Mesodermal cell (in vitro differentiated cells): ENCODE data around the gene RNF168.
"Not testable (repeated sequence)": the region's sequence is repeated elsewhere in the genome, so short reads cannot be mapped to it uniquely, and the experiment has no call there.

ENCODE experiments used
- H3K27ac ChIP-seq: 2 replicates; pipeline ENCODE4 v1.7.0; 2013; ENCODE audit warnings: mild to moderate bottlenecking, low read depth, low read length, moderate library complexity; ENCODE audit not compliant: severe bottlenecking
- H3K36me3 ChIP-seq: 2 replicates; pipeline ENCODE4 v1.7.1; 2013; ENCODE audit warnings: mild to moderate bottlenecking, low read length, moderate library complexity; ENCODE audit not compliant: control insufficient read depth, insufficient read depth
- H3K4me1 ChIP-seq: one replicate; pipeline ENCODE4 v1.7.1; 2013; ENCODE audit warnings: mild to moderate bottlenecking, low read length; ENCODE audit not compliant: insufficient read depth, control insufficient read depth, poor library complexity, severe bottlenecking
- H3K4me3 ChIP-seq: 2 replicates; pipeline ENCODE4 v1.7.0; 2013; ENCODE audit warnings: low read length, control low read depth, mild to moderate bottlenecking; ENCODE audit not compliant: insufficient read depth, poor library complexity, severe bottlenecking; ENCODE audit errors: extremely low read depth
- H3K9me3 ChIP-seq: 2 replicates; pipeline ENCODE4 v1.7.1; 2013; ENCODE audit warnings: mild to moderate bottlenecking, low read length, moderate library complexity; ENCODE audit not compliant: control insufficient read depth
- WGBS, 2 experiments: methylation state at CpG; one replicate each; pipeline ENCODE4 v1.1.5; 2013; ENCODE audit warnings: missing lambda C conversion rate in 2 of 2; ENCODE audit not compliant: insufficient coverage in 2 of 2; 5-methylcytosine and 5-hydroxymethylcytosine counted together

Gene RNF168

DNA sequence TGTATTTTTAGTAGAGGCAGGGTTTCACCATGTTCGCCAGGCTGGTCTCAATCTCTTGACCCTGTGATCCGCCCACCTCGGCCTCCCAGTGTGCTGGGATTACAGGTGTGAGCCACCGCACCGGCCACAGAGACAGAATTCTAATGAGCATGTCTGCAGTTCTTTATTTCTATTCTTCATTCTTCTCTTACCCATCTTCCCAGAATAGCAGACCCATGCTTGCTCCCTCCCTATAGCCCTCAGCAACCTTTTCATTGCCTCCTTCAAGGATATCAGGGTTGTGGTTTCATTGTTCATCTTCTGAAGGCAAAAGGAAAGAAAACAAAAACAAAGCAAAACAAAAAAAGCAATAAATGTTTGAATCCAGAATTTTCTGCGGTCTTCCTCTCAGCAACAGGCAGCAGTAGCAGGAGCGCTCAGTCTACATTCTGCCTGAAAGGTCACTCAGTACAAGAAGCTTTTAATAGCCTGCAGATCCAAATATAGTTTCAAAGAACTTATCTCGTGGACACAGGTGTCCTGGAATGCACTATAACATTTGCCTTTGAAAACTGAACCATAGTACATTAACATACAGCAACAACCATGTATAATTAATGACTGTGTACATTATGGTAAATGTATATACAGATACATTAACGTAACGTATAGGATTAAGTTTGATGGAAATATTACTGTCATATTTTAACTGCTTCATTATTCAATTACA, 11.5 kb upstream of the RNF168 start, which contains the start of gene SMCO1:
TSS of gene SMCO1 (minus strand) at position 434 of the 709 bp plus-strand sequence. CDS start at position 297, 137 bp downstream.
- WGBS, 2 experiments = 88 to 96% methylated on average over 7 of the region's 10 CpGs
- H3K9me3 ChIP-seq = peaks cover 32% of the 10 kb centered on the region
- peaks cover 4% of the 10 kb centered on the region for H3K4me1 ChIP-seq
- no peak within 1 kb of the TSS for H3K27ac ChIP-seq
- no peak within 1 kb of the TSS for H3K4me3 ChIP-seq
- H3K36me3 ChIP-seq = no peaks in the 10 kb centered on the region

DNA sequence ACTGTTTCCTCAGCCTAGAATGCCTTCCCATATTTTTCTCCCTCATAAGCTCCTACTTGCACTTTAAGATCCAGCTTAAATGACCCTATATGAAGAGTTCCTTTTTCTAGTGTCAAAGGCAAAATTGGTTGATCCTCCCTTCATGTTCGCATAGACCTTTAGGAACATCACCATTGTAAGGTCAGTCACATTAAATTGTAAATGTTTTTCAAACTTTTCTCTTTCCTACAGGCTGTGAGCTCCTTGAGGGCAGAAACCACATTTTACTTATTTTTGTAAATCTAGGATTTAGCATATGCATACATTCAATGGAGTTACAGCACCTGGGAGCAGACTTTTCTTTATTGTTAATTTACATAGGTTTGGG, 10.8 kb upstream of the RNF168 start:
- no peak overlapping the region for H3K27ac ChIP-seq
- H3K4me3 ChIP-seq = no peak overlapping the region
- no peaks in the 10 kb centered on the region for H3K36me3 ChIP-seq
- 100% methylated on average over 1 of the region's 1 CpG; no CpG with 5 or more reads in 1 of the 2 experiments for WGBS, 2 experiments
- H3K9me3 ChIP-seq = peaks cover 24% of the 10 kb centered on the region
- H3K4me1 ChIP-seq = peaks cover 4% of the 10 kb centered on the region

DNA sequence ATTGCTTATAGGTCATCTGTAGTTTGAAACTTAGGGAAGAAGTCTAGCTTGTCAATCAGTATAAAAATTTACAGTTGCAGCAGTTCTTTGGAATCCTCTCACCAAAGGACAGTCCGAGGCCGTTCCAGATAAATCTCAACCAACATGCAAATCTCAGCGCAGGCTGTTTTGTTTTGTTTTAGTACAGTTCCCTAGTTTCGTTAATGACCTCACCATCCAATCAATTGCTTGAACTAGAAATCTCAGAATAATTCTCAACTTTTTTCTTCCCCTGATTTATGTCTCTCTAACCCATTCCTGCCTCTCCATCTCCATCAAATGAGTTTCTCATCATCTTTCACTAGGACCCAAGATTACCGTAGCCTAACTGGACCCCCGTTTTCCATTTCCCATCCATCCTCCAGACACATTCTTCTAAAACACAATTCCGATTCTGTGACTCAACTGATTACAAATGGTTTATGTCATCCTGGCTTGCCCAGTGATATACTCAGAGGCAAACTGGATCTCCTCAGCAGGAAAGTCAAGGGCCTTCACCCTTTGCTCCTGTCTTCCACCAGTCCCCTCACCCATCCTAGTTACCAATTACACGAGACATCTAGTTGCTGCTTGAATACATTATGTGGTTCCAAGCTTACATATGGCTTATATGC, 10.3 kb upstream of the RNF168 start:
- Histone ChIP-seq H3K9me3 (peaks cover 20% of the 10 kb centered on the region), H3K27ac (no peak overlapping the region), H3K4me3 (no peak overlapping the region), H3K4me1 (peaks cover 4% of the 10 kb centered on the region), H3K36me3 (no peaks in the 10 kb centered on the region)
- 90% methylated on average over 6 to 7 of the region's 8 CpGs for WGBS, 2 experiments

DNA sequence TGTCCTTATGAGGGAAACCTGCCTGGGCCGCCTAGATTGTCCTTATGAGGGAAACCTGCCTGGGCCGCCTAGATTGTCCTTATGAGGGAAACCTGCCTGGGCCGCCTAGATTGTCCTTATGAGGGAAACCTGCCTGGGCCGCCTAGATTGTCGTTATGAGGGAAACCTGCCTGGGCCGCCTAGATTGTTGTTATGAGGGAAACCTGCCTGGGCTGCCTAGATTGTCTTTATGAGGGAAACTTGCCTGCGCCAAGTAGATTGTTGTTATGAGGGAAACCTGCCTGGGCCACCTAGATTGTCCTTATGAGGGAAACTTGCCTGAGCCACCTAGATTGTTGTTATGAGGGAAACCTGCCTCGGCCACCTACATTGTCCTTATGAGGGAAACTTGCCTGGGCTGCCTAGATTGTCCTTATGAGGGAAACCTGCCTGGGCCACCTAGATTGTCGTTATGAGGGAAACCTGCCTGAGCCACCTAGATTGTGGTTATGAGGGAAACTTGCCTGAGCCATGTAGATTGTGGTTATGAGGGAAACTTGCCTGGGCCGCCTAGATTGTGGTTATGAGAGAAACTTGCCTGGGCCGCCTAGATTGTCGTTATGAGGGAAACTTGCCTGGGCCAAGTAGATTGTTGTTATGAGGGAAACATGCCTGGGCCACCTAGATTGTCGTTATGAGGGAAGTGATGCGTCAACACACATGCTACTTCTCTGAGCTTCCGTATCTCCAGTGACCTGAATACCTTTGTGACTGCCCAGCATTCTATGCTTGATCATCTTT, 8.3 kb upstream of the RNF168 start:
- peaks cover 11% of the 10 kb centered on the region for H3K9me3 ChIP-seq
- not testable (repeated sequence) for H3K4me1 ChIP-seq, H3K4me3 ChIP-seq, H3K27ac ChIP-seq, H3K36me3 ChIP-seq
- 93% methylated on average over 13 of the region's 15 CpGs for WGBS, 2 experiments

DNA sequence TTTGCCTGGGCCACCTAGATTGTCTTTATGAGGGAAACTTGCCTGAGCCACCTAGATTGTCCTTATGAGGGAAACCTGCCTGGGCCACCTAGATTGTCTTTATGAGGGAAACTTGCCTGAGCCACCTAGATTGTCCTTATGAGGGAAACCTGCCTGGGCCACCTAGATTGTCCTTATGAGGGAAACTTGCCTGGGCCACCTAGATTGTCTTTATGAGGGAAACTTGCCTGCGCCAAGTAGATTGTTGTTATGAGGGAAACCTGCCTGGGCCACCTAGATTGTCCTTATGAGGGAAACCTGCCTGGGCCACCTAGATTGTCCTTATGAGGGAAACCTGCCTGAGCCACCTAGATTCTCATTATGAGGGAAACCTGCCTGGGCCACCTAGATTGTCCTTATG, 7.5 kb upstream of the RNF168 start:
- peaks cover 12% of the 10 kb centered on the region for H3K9me3 ChIP-seq
- H3K4me1 ChIP-seq, H3K27ac ChIP-seq, H3K4me3 ChIP-seq, H3K36me3 ChIP-seq: not testable (repeated sequence)
- 100% methylated on average over 1 of the region's 1 CpG for WGBS, 2 experiments

DNA sequence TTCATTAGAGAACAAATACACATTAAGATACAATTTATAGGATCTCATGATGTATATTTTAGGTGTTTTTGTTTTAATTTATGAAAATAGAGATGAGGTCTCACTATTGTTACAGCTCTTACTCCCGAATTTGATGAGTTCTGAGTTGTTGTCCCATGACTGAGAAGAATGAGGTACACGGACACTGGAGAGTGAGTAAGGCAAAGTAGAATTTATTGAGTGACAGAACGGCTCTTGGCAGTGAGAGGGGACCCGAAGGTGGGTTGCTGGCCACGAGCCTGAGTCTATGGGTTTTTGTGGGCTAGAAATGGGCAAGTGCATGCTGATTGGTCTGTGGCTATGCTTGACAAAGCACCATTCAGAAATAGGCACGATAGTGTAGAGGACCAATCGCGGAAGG, 3.1 kb upstream of the RNF168 start:
- Histone ChIP-seq H3K4me3 (no peak overlapping the region), H3K9me3 (peaks cover 11% of the 10 kb centered on the region), H3K36me3 (no peaks in the 10 kb centered on the region), H3K4me1 (peaks cover 6% of the 10 kb centered on the region), H3K27ac (no peak overlapping the region)
- WGBS, 2 experiments = 91 to 93% methylated on average over 8 of the region's 8 CpGs

DNA sequence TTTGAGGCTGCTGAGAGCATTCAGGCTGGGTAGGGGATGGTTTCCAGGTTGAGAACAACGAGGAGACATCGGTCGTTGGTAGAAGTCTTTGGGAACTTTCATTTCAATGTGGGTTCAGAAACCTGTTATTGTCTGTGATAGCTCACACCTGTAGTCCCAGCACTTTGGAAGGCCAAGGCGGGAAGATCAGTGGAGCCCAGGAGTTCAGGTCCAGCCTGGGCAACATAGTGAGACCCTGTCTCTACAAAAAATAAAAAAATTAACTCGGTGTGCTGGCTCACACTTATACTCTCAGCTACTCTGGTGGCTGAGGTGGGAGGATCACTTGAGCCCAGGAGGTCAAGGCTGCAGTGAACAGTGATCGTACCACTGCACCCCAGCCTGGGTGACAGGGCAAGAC, 988 bp upstream of the RNF168 start:
- whole genome bisulfite sequencing, 2 experiments = 97 to 100% methylated on average over 5 to 6 of the region's 6 CpGs
- no peak overlapping the region for H3K27ac ChIP-seq

DNA sequence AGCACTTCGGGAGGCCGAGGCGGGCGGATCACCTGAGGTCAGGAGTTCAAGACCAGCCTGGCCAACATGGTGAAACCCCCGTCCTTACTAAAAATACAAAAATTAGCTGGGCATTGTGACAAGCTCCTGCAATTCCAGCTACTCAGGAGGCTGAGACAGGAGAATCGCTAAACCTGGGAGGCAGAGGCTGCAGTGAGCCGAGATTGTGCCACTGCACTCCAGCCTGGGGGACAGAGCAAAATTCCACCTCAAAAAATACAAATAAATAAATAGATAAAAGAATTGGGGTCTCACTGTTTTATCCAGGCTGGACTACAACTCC, 470 bp upstream of the RNF168 start:
- 45 to 62% methylated on average over 5 to 6 of the region's 7 CpGs for WGBS, 2 experiments
- peak overlapping the region; percentile 92 for H3K27ac ChIP-seq
- not testable (repeated sequence) for H3K4me1 ChIP-seq
- H3K36me3 ChIP-seq = peaks cover 16% of the 10 kb centered on the region
- H3K9me3 ChIP-seq = peaks cover 11% of the 10 kb centered on the region
- peak overlapping the region; percentile 97 for H3K4me3 ChIP-seq

More for the DNA sequence above, 988 bp upstream of the RNF168 start:
- peaks cover 12% of the 10 kb centered on the region for H3K36me3 ChIP-seq
- H3K4me3 ChIP-seq = no peak overlapping the region
- peaks cover 11% of the 10 kb centered on the region for H3K9me3 ChIP-seq
- peaks cover 8% of the 10 kb centered on the region for H3K4me1 ChIP-seq

DNA sequence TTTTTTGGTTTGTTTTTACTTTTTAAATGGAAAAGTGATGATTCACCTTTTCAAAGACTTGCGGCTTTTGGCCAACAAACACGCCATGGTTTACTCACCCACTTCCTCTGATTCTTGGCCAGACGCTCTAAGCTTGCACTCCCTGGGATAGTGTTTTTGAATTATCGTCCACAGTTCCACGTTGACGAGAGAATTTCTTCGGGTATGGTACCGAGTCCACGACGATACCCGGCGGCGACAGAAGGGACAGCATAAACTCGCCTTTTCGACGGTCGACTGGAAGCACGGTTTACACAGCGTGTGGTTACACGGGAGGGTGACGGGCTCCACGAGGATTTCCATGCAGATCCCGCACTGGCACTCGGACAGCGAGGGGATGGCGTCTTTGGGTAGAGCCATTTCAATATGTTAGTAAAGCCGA, 783 bp downstream of the RNF168 start:
- H3K27ac ChIP-seq = peak overlapping the region; percentile 92
- peaks cover 8% of the 10 kb centered on the region for H3K4me1 ChIP-seq
- WGBS, 2 experiments = 0 to 1% methylated on average over 24 to 26 of the region's 27 CpGs
- H3K36me3 ChIP-seq = peaks cover 26% of the 10 kb centered on the region
- peak overlapping the region; percentile 97 for H3K4me3 ChIP-seq
- peaks cover 11% of the 10 kb centered on the region for H3K9me3 ChIP-seq

DNA sequence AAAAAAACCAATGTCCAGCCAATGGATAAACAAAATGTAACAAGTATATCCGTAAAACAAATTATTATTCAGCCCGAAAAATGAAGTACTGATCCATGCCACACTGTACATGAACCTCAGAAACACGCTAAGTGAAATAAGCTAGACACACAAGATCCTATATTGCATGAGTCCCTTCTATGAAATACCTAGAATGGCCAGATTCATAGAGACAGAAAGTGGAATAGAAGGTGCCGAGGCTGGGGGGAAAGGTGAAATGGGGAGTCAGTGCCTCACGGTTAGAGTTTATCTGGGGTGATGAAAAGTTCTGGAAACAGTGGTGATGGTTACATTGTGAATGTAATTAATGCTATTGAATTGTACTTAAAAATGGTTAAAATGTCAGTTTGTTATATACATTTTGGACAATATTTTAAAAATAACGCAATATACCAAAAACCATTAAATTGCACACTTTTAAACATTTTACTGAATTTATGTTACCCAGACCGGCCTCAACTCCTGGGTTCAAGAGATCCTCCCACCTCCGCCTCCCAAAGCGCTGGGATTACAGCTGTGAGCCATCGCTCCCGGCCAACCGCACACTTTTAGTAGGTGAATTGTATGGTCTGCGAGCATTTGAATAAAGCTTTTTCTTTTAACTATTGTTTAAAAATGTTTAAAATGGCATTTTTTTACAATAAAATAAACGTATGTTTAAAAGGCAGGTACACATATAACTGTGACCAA, 2.1 kb downstream of the RNF168 start:
- WGBS, 2 experiments = 0 to 2% methylated on average over 1 to 8 of the region's 14 CpGs
- H3K4me1 ChIP-seq = peaks cover 8% of the 10 kb centered on the region
- H3K9me3 ChIP-seq = peaks cover 4% of the 10 kb centered on the region
- H3K27ac ChIP-seq = no peak overlapping the region
- H3K36me3 ChIP-seq = peaks cover 35% of the 10 kb centered on the region
- H3K4me3 ChIP-seq = peak overlapping the region; percentile 97
